ENCODE data around the gene MORC2.

- TF ChIP-seq CTCF (IDR thresholded peaks at IDR 0.05; ENCODE audit: low read length) (no peak), EZH2 (IDR thresholded peaks at IDR 0.05; ENCODE audit: borderline replicate concordance, low read length) (no peak)
These were observed 49.8 kb downstream of the MORC2 start for GRCh38 chr22:30918761-30919160.

Data from OCI-LY1 (cell line).